ENCODE measurements around the gene DNAI4. TPM values are rescaled to one million over a fixed set of nuclear protein-coding genes. Genes with fewer than 3 reads are reported as not detected.

The DNAI4 gene
- total and polyA plus RNA-seq, 2 of the 4 experiments (the other 2 are of a cell fraction) = 0.63 to 1.6 TPM

DNA sequence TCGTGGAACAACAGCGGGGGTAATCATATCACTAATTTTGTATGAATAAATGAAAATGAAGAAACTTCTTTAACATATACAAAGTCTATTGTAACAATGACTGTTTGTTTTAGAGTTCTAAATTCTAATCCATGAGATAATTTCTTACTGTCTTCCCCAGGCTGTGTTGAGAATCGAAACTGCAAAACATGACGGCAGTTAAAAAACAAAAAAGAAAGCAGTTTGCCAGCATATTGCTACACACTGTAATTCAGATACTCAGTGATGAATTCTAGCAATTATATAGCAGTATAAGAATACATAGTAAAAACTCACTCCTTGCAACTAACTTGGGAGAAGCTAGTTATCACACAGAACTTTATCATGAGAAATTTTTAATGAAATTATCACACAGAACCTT, 145.7 kb downstream of the DNAI4 start:
- Histone ChIP-seq H3K56ac (ENCODE audit: extremely low read depth, insufficient read depth, low read length) (no peak overlapping the region), H2AFZ (replicated peaks; ENCODE audit: low read length, poor library complexity) (no peak overlapping the region), H3K9ac (ENCODE audit: low read depth, low read length) (no peak overlapping the region), H4K20me1 (ENCODE audit: insufficient read depth, low read length) (no peaks in the 10 kb centered on the region), H2BK20ac (ENCODE audit: low read depth, low read length) (no peak overlapping the region), H3K23ac (ENCODE audit: low read depth, low read length) (no peak overlapping the region), H3K9me3 (ENCODE audit: control insufficient read depth, insufficient read depth, low read length) (no peaks in the 10 kb centered on the region), H3K9me1 (ENCODE audit: insufficient read depth, low read length) (no peaks in the 10 kb centered on the region), H3K27me3 (ENCODE audit: control insufficient read depth, insufficient read depth, low read length) (peaks cover 7% of the 10 kb centered on the region; the same call in 1 of the 2 replicates), H2AK5ac (ENCODE audit: low read depth, low read length) (no peak overlapping the region), H4K5ac (ENCODE audit: low read depth, low read length) (no peak overlapping the region), H4K91ac (ENCODE audit: insufficient read depth, low read depth, low read length) (no peak overlapping the region), H2BK5ac (ENCODE audit: low read depth, low read length, poor library complexity, severe bottlenecking) (no peak overlapping the region), H2BK120ac (ENCODE audit: low read depth, low read length) (no peak overlapping the region), H3K14ac (replicated peaks; ENCODE audit: low read depth, low read length) (no peak overlapping the region), H3K18ac (ENCODE audit: low read depth, low read length) (no peak overlapping the region), H2BK15ac (ENCODE audit: low read depth, low read length) (no peak overlapping the region), H4K8ac (ENCODE audit: low read depth in 2 of 2, low read length in 2 of 2) (no peak overlapping the region), H3K36me3 (ENCODE audit: control insufficient read depth, insufficient read depth, low read length) (no peaks in the 10 kb centered on the region), H3K27ac (ENCODE audit: insufficient read depth, low read length) (no peak overlapping the region), H3K4me3 (ENCODE audit: insufficient read depth, low read depth, low read length) (no peak overlapping the region), H3K4ac (ENCODE audit: low read depth, low read length) (no peak overlapping the region), H2AK9ac (replicated peaks; ENCODE audit: low read depth, low read length, poor library complexity) (no peak overlapping the region), H3K79me1 (ENCODE audit: low read depth in 1 of 2, low read length in 2 of 2) (no peaks in the 10 kb centered on the region), H3K4me2 (ENCODE audit: low read depth, low read length) (no peak overlapping the region), H3K4me1 (ENCODE audit: control insufficient read depth, insufficient read depth, low read length) (no peaks in the 10 kb centered on the region)
- no CpG with 5 or more reads among the region's 4 CpGs for WGBS, 2 experiments (ENCODE audit: extremely low coverage in 2 of 2, insufficient read length in 1 of 2)
- ATAC-seq (ENCODE audit: low read depth) = no peak
- DNase-seq = no peak
- TF ChIP-seq BHLHE40 (IDR thresholded peaks at IDR 0.05; ENCODE audit: low read depth, low read length) (no peak), MAFK (IDR thresholded peaks at IDR 0.05; ENCODE audit: low read depth, low read length) (no peak), CEBPB (IDR thresholded peaks at IDR 0.05; ENCODE audit: low read depth, low read length) (no peak), ELK1 (IDR thresholded peaks at IDR 0.05; ENCODE audit: borderline replicate concordance, low read depth, low read length) (no peak), SMC3 (IDR thresholded peaks at IDR 0.05; ENCODE audit: low read depth, low read length) (no peak), RAD21 (IDR thresholded peaks at IDR 0.05; ENCODE audit: low read length) (no peak), USF2 (IDR thresholded peaks at IDR 0.05; ENCODE audit: low read depth, low read length) (no peak), CHD1 (IDR thresholded peaks at IDR 0.05; ENCODE audit: low read depth, low read length) (no peak), MXI1 (IDR thresholded peaks at IDR 0.05; ENCODE audit: borderline replicate concordance, low read depth, low read length) (no peak), FOS (IDR thresholded peaks at IDR 0.05; ENCODE audit: low read depth, low read length) (no peak)
- dilution Hi-C loops (cut with HindIII; ENCODE audit: low sequenced_read_pairs, unreplicated experiment) = no loop called here
- ChIA-PET POLR2A (ENCODE audit: unreplicated experiment) (no interaction called here), CTCF (interaction anchor here (1.2 kb wide), 1 partner anchor 13 kb away, joined by 4 read pairs; no protein-coding TSS in a partner anchor)
- intact Hi-C loops (cut with micrococcal nuclease) = no loop called here
- BruUV-seq (replicated peaks) = no TSS peak
- in situ Hi-C loops (cut with MboI; ENCODE audit: low sequenced_read_pairs) = no loop called here

Data from IMR-90 (cell line).